ENCODE results near the gene MUC21.
A peak's percentile ranks its signal among the peaks of the same experiment; 100 is the strongest.

Gene MUC21

DNA sequence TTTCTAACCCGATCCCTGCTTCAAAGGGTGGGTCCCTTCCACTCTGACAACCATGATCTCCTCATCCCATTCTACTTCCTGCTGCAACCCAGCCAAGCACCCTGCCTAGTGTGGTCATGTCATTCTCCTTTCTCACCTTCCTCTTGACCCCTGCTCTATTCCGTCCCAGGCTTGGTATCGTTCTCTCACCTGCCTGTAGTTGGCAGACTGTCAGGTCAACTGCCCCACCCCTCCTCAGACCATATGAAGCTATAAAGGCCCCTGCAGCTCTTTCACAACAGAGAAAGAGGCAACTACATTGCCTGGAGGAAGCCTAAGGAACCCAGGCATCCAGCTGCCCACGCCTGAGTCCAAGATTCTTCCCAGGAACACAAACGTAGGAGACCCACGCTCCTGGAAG is at the start of gene MUC21:
MUC21 (plus strand) TSS at position 280 of the 400 bp plus-strand sequence. CDS start 241 bp downstream, outside the sequence.
- DNase-seq: no peak

DNA sequence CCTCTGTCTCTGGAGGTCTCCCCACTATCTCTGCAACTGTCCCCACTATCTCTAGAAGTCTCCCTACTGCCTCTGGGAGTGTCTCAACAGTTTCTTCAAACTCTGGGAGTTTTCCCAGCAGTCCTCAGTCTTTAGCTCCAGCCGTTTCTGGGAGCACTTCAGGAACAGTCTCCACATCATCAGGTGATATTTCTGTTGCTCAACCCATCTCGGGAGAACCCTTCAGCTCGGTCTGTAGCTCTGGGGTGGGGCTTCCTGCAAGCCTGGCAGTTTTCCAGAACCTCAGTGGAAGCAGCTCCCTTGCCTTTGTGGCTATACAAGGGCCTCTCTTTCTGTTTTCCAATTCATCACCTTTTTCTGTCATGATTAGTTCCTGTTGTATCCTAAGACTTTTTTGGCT is 48.5 kb upstream of the MUC21 start:
- no peak for DNase-seq

DNA sequence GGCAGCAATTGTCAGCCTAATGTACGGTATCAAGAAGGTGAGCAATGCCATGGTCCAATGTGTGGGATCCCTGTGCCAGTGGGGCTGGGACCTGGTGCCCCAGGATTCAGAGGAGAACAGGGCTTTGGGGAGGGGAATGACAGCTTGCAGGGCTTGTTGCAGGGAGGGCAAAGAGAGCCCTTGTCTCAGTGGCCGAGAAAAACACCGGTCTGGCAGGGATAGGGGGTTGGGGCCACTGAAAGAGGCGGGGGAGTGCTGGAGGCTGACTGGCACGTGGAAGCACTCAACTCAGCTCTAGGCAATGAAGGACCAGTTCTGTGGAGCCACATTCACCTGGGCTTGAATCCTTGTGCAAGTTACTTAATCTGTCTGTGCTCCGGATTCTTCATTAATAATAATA is 46.3 kb upstream of the MUC21 start:
- DNase-seq: no peak

DNA sequence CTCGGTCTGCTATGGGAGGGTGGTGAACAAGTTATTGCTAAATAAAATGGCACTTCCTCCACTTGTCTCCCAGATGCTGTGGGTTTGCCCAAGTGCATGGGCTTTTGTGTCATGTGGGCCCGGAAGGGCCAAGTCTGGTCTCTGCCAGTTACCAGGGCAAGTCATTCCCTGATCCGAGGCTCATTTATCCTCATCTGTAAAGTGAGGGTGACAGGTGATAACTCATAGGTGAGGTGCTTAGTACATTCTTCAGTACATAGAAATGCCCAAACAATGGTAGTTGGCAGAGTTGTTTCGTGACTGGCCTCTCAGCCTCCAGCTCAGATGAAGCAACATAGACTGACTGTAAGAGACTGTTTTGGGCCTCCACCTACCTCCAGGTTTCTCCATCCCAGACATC is 44.8 kb upstream of the MUC21 start:
- DNase-seq: no peak

DNA sequence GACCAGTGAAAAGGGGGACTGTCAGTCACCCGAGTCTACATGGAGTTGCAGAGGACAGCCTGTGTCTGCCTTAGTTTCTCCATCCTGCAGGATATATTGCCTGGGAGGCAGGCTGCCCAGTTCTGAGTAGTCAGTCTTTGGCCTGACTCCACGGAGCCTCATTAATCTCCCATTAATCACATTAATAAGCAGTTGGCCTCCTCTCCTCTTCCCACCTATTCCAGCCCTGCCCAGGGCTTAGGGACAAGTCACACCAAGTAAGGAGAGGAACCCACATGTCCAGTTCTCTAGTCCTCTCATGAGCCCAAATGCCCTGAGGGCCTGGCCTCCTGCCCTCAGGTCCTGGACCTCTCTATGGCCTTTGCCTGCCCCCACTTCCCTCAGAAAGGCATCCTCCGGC is 44.0 kb upstream of the MUC21 start:
- DNase-seq: no peak

DNA sequence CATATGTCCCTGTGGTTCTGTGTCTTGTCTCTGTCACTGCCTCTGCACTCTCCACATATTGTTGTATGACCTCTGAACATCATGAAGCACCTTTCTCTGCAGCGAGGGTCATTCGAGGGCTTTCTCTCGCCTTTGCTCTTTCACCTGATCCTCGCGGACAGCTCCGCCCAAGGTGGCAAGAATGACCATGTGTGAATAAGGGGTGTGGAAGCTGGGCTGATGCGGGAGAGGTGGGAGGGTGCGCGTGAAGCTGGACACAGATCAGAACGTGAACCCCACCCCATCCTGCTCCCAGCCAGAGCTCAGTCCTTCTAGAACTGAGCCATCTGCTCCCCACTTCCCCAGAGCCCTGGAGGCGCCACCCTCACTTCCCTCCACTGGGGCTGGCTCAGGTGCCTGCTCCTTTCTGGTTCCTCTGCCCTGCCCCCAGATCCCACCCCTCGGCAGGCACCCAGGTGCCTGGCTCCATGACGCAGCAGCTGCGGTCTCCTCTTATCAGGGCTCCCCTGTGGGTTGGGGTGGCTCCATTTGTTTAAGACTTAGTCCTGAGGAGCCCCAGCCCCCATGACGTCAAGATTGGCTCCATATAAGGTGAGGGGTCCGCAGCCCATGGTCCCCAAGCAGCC is 43.0 kb upstream of the MUC21 start, which contains the start of gene MUCL3:
MUCL3 (plus strand) TSS at position 613 of the 626 bp plus-strand sequence. CDS start 27 bp downstream, outside the sequence.
- no peak for DNase-seq

DNA sequence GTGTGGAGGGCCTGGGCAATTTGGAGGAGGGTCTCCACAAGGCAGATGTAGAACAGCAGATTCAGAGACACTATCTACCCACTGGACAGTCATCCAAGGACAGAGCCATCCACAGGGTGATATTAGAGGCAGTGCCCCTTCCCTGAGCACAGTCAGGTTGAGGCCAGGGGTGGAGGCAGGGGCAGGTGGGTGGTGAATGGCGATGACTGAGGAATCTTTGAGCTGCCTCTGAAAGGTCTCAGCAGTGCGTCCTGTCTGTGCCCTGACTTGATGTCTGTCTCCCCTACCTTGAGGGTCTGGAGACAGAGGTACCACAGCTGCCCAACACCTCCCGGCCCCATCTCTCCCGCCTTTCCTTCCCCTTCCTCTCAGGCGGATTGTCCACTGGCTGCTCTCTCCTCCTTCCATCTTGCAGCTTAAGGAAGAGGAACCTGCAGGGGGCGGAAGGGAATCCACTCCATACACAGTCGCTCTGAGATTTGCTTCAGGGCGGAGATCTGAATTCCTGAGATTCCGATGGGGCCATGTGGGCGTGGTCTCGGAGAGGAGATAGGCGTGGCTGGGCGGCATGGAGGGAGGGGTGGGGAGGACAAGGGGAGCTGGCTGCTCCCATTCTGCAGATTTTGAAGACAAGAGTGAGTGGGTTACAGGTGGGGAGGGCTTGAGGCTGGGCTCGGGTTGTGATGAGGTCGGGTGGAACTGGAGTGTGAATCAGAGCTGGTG is 41.0 kb upstream of the MUC21 start:
- DNase-seq: no peak

DNA sequence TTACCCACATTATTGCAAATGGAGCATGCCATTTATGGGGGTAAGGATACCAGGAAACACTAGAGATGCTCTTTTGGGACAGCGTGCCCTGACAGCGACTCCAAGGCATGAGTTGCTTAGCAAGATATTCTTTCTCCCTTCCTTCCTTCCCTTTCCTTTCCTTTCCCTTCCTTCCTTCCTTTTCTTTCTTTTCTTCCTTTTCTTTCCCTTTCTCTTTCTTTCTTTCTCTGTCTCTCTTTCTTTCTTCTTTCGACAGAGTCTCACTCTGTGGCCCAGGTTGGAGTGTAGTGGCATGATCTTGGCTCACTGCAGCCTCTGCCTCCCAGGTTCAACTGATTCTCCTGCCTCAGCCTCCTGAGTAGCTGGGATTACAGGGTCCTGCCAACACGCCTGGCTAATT is 39.5 kb upstream of the MUC21 start:
- DNase-seq: no peak

DNA sequence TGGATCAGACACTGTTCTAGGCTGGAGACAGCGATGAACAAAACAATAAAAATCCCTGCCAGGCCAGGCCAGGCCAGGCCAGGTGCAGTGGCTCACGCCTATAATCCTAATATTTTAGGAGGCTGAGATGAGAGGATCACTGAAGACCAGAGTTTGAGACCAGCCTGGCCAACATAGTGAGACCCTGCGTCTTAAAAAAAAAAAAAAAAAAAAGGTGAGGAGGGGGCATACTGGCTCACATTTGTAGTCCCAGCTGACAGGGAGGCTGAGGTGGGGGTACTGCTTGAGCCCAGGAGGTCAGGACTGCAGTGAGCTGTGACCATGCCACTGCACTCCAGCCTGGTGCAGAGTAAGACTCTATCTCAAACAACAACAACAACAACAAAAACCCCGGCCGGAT is 38.2 kb upstream of the MUC21 start:
- DNase-seq: no peak

DNA sequence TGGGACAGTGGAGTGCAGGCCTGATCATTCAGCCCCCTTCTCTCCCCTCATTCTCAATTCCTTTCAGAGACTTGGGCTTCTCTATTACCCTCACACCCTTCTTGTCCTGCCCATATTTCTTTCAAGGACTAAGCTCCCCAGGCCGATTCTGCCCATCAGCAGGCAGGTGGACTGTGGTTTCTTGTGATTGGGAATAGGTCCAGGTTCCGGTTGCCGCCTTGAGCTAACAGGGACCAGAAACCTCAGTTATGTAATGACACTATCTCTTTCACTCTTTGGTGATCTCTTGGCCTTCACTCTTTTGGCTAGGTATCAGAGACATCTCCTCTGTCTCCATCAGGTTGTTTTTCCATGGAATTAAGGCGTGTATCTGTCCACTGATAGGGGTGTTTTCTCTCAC is 36.3 kb upstream of the MUC21 start:
- DNase-seq: no peak

DNA sequence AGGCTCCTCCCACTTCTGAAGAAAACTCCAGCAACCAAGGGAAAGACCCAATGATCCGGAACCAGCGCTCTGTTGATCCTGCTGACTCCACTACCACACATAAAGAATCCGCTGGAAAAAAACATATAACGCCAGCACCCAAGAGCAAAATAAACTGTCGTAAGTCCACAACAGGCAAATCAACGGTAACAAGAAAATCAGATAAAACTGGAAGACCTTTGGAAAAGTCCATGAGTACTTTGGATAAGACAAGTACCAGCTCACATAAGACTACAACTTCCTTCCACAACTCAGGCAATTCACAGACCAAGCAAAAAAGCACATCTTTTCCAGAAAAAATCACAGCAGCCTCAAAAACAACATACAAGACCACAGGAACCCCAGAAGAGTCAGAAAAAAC is 34.7 kb upstream of the MUC21 start:
- DNase-seq: no peak

DNA sequence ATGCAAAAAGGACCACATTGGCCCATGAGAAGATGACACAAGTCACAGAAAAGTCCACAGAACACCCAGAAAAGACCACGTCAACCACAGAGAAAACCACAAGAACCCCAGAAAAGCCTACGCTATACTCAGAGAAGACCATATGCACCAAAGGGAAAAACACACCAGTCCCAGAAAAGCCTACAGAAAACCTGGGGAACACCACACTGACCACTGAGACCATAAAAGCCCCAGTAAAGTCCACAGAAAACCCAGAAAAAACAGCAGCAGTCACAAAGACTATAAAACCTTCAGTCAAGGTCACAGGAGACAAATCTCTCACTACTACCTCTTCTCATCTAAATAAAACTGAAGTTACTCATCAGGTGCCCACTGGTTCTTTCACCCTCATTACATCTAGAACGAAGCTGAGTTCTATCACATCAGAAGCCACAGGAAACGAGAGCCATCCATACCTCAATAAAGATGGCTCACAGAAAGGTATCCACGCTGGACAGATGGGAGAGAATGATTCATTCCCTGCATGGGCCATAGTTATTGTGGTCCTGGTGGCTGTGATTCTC is 31.5 kb upstream of the MUC21 start:
- no peak for DNase-seq

DNA sequence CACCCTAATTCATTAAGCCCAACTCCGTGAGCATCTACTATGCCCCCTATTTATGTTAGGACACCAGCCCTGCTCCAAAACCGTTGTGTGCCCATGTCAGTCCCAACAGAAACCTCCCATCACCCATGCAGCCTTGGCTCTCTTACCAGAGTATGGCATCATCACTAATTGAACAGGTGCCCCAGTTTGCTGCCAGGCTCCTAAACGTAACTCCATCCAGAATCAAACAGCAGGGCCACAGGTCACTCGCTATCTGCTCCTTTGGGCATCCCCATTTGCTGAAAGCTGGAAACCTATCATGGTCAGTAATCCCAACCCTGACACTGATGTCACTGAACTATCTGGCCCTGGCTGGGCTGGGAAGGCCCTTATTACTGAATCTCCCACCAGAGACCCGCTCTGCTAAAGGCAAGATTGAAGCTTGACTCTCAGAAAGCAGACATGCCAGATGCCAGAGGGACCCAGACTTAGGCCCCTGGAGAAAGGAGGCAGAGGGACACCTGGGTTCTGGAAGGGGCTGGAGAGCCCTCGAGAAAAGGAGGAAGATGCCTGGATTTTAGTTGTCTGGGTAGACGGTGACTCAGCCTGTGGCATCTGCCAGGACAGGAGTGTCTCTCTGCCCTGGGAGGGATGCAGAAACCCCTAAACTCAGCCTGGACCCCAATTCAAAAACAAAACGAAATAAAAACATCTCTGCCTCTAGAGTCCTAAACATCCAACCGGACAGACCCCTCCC is 28.7 kb upstream of the MUC21 start:
- no peak for DNase-seq

DNA sequence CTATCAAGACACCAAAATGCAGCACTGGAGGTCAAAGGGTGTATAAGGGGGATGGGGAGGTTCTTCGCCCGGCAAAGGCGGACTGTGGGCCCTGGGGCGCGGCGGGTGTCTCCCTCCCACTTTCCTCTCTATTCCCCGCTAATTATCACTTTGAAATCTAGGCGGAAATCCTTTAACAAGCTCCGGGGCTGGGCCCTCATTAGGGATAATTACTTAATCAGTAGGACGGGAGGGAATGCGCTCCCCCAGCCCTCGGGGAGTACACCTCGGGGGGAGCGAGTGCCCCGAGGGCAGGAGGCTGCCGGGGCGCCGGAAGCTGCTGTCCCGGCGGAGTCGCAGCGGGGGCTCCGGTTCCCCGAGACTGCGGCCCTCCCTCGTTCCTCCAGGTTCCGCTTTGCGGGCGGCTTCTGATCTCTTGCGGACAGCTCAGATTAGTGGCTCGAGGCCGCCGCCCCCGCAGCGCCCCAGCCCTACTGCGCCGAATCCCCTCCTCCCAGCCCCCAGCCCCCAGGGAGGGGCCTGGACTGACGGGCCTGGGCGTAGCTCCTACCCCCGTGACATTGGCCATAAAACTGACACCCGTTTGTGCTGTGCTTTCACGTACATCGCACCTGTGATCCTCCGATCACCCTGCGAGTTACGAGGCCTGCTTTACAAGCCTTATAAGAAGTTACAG is 28.0 kb upstream of the MUC21 start:
- peak; percentile 63 to 77 for DNase-seq

DNA sequence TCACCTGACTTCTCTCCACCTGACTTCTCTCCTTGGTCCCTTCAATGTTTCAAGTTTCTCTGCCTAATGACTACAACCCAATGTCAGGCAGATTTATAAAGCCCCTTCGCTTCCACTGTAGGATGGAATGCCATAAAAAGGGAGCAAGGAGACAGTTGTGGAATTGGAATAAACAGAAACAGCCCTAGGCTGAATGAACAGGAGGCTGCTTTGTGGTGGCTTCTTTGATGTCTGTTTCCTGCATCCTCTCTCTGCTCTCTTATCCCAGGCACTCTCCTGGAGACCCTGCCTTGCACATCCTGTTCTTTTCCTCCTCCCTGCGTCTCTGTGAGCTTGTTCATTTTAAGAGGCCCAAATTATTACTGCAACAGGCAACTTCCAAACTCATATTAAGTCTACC is 25.8 kb upstream of the MUC21 start:
- DNase-seq: no peak

DNA sequence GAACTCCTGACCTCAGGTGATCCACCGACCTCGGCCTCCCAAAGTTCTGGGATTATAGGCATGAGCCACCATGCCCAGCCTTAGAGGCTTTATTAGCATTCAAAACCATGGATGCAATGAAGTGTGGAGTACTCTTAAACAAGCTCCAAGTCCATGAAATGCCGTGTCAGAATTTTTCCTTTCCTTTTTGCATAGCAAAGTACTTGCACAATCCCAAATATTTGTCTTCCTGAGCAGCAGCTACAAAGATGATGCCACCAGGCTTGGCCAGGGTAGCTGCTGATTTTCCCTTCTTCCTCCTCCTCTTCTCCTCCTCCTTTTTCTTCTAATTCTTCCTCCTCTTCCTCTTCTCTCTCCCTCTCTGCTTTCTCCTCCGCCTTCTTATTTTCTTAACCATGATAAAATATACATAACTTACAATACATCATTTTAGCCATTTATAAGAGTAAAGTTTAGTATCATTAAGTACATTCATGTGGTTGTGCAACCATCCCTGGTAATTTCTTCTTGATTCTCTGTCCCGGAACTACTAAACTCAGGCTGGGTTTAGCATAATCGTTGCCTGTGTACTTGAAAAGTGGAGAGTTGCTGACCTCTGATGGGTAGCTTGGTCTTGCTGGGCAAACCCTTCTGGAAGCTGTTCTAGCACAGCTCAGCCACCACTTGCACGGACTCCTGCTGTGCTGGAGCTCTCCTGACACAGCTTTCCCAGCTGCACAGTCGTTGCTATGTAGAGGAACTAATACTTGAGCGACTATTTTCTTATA is 22.4 kb upstream of the MUC21 start:
- DNase-seq: no peak

DNA sequence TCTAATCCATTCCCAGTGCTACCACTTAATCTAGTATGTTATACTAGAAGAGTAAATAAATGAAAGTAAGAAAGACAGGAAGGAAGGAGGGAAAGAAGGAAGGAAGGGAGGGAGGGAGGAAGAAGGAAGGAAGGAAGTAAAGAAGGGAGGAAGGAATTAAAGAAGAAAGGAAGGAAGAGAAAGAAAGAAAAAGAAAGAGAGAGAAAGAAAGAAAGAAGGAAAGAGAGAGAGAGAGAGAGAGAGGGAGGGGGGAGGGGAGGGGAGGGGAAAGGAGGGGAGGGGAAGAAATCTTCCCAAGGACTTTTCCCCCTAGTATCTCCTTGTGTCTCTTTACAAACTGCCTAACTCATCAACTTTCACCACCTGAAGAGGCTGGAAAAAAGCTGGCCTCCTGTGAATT is 20.8 kb upstream of the MUC21 start:
- DNase-seq: no peak

DNA sequence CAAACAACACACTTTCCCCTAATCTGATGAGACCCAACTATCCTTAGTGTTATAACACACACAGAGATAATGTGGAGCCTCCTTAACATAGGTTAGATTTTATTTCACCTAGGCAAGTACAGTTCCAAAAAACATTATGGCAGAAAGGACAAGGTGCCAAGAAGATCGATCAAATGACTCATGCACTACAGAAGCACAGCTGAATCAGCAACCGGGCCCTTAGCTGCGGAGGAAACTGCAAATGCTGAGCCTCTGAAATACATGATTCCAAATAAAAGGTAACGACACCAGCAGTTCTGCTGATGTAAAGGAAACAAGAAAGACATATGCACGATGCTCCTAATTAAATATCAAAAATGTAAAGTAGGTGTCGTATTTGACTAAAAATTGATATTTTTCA is 19.9 kb upstream of the MUC21 start:
- no peak for DNase-seq

DNA sequence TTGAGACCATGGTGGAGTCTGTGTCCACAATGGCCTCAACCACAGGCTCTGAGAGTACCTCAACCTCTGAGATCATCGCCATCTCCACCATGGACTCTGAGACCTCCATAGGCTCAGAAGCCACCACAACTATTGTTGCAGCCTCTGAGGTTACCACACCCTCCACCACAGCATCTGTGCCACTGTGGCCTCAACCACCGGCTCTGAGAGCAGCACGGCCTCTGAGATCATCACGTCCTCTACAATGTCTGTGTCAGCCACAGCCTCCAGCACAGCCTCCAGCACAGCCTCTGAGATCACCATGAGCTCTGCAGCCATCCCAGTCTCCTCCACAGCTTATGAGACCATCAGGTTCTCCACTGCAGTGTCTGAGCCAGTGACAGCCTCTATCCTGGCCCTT is 19.4 kb upstream of the MUC21 start:
- peak in 1 of 2 donors; percentile 27 for DNase-seq

DNA sequence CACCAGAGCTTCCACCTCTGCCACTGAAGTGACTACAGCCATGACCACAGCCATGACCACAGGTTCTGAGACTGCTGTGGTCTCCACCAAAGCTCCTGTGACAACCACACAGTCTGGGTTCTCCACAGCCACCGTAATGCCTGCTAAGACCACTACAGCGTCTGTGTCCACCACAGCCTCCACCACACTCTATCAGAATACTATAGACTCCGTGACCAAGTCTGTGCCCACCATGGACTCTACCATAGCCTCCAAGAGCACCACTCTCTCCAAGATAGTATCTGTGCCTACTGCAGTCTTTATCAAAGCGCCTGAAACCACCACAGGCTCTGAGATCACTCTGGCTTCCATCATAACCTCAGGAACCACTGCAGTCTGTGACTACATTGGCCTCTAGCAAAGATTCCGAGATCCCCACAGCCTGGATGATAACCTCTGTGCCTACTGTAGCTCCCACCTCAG is 18.3 kb upstream of the MUC21 start:
- no peak for DNase-seq

DNA sequence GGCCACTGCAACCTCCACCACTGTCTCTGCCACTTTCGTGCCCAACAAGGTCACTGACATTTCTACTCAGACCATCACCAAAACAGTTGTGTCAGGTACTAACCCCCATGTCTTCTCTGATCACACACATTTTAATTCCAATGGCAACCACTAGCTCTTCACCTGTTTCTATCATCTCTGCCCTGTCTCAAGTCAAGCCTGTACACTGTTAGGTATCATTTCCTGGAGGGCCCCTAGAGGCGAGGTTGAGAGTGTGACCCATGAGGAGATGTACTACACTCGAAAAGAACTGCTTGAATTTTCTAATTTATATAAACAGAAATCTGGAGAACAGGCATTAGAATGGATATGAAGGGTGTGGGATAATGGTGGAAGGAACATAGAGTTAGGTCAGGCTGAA is 17.4 kb upstream of the MUC21 start:
- DNase-seq: no peak

DNA sequence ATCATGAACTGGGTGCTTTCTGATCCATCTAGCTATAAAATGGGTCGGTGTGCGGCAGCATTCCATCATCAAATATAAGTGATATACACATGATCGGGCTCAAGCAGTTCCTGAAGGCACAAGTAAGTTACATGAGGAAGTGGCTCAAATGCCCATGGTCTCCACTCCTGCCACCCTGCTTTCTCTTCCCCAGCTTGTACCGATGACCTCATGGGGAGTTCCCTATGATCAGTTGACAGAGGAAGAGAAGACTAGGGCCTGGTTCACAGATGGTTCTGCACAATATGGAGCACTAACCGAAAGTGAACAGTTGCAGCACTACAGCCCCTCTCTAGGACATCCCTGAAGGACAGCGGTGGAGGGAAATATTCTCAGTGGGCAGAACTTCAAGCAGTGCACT is 14.3 kb upstream of the MUC21 start:
- DNase-seq: peak in 1 of 2 donors; percentile 25
